GM19099 (cell line): ENCODE results near the gene B3GALT4.
A peak's percentile ranks its signal among the peaks of the same experiment; 100 is the strongest.

Source experiments
- POLR2A ChIP-seq: IDR thresholded peaks from 3 replicates; pipeline ENCODE4 v1.6.1; 2011; ENCODE audit warnings: low read depth; ENCODE audit not compliant: insufficient read length; ENCODE audit errors: extremely low read depth

B3GALT4 gene

DNA sequence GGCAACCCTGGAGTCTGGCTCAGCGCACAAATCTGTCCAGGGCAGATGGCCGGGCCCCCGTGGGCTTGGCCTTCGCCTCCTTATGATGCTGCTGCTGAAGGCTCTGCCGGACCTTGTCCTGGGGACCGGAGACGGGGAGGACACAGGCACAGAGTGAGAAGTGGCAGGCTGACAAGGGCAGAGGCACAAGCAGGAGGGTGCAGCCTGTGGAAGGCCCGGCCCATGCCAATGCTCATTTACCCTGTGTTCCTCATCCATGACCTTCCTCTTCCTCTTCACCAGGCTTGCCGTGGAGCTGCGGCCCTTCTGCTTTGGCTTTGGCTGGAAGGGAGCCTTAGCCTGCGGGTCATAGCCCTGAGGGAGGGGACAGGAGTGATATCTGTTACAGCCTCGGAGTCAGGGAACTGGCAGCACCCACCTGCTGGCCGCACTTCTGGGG is 2.4 kb downstream of the B3GALT4 start:
- no peak for TF ChIP-seq POLR2A

DNA sequence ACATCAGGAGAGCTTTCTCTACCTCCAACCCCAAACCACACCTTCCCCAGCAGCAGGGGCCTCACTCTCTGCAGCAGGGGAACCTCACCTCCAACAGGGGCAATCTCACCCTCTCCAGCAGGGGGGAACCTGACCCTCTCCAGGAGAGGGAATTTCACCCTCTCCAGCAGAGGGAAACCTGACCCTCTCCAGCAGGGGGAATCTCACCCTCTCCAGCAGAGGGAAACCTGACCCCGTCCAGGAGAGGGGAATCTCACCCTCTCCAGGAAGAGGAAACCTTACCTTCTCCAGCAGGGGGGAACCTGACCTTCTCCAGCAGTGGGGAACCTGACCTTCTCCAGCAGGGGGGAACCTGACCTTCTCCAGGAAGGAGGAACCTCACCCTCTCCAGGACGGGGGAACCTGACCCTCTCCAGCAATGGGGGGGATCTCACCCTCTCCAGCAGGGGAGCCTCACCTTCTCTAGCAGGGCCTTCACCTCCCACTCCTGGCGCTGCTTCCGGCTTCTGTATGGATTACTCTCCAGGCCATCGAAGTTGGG is 3.1 kb downstream of the B3GALT4 start:
- TF ChIP-seq POLR2A = no peak

DNA sequence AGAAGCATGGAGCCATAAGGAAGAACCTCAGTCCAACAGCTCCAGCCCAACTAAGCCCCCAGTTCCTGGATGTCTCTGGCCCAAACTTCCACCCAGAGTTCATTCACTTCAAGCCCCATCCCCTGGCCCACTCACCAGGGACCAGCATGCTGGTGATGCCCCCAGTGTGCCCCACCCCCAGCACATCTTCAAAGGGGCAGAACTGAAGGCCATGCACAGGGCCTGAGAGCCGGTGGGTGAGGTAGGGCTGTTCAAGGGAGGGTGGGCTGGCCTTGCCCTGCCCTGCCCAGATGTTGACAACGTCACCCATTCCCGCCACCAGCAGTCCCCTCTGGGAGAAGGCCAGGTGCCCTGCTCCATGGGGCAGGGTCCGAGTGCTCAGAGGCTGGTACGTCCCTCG is 3.6 kb downstream of the B3GALT4 start:
- no peak for TF ChIP-seq POLR2A

DNA sequence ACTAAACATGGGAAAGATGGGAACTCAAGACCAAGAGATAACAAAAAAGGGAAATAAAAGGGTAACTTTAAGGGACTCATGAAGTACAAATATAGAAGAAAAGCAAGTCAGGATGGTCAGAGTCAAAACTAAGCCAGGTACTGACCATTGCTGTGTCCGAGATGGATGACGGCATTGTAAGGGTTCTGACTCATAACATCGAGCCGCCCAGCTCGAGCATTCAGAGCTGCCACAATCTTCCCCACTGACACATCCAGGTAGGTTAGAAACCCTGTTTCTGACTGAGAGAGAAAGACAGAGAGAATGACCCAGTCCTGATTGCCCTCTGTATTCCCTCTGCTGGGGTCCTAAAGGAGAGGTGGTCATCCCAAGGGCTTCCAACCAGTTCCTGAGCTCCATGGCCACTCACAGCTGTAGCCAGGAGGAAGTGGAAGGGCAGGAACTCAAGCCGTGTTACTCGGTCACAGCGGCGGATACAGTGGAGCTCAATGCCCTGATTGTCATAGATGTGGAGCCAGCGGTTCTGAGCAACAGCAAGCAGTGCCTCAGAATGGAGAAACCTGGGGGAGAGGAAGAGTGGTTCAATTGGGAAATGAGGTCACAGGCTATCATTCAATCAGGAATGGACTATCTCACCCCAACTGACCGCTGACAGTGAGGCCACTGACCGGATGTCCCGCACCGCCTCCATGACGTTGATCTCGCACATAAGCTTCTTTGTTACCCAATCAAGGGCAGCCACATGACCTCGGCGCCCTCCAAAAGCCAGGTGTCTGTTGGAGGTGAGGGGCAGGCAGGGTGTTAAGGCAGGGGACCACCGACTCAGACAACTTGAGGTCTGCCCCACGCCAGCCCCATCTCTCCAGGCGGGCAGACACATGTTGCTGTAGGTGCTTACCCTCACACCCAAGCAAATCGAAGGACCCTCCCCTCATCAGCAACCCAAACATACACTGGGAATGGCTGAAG is 10.3 kb downstream of the B3GALT4 start:
- no peak for TF ChIP-seq POLR2A

DNA sequence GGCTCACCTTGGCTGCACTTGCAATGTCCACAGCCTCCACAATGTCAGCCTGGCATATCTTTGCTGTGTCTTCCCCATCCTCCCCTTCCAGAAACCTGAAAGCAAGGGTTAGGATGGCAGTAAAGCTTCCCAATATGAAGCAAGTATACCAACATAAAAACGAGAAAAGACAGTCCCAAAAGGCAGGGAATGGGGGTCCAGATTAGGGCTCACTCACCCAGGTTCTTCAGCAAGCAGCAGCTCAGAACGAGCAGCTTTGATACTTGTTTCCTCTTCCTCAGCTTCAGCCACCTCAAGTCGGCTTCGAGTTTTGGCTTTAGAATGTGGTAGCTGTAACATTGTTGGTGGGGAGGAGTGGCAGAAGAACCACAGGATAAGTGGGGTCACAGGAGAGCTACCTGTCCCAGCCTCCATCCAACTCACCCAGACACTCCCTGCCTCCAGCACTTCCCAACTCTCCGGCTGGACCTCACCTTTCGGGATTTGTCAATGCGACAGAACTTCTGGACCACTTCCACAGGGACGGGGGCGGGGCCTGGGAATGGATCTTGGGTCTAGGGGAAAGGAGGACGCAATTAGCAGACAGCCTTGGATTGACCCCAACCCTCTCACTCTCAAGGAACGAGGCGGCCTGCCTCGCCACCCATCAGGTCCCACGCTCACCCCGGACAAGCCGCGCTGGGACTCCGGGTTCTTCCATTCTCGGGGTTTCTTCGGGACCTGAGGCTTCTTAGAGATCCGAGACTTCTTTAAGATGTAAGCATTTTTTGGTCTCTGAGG is 11.4 kb downstream of the B3GALT4 start:
- no peak for TF ChIP-seq POLR2A

DNA sequence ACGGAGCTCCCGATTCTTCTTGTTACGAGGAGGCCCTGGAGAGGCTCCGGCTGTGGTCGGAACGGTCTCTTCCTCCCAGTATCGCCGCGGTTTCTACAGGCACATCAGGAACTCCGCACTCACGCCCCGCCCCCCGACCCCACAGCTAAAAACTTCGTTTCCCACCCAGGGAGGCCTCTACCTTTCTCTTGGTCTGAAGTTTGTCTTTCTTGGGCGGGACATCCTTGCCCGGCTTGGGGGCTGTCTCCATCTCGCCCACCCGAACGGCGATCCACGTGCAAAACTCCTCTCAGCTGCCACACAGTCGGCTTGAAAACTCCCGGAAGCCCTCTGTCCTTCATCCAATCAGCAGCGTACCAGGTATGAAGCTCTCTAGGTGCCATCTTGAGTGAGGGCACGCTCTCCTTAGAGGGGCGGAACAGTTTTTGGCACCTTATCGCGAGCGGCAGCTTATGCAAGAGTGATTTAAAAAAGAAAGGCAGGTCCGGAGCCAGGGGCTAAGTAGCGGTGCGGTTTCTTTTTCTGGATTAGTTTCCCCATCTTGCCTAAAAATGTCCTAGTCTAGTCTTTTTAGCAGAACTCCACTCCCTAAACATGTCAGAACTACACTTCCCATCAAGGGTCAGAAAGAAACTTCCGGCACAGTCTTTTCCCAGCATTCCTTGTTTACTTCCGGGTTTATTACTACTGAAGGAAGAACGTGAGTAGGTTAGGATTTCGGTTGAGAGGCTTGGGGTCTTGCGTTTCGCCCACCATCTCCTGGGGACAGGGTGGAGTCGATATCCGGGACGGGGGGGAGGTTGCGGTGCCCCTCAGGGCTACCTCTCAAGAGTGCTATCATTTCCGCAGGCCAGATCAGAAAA is 12.2 kb downstream of the B3GALT4 start, which contains the start of the genes PFDN6 and WDR46:
Gene PFDN6 (plus strand): TSS at position 681 of the 863 bp plus-strand sequence. CDS start 256 bp downstream, outside the sequence.
Gene WDR46 (minus strand): TSS at position 319 of the 863 bp plus-strand sequence. CDS start 69 bp downstream, at position 250.
- TF ChIP-seq POLR2A = peak; percentile 47

DNA sequence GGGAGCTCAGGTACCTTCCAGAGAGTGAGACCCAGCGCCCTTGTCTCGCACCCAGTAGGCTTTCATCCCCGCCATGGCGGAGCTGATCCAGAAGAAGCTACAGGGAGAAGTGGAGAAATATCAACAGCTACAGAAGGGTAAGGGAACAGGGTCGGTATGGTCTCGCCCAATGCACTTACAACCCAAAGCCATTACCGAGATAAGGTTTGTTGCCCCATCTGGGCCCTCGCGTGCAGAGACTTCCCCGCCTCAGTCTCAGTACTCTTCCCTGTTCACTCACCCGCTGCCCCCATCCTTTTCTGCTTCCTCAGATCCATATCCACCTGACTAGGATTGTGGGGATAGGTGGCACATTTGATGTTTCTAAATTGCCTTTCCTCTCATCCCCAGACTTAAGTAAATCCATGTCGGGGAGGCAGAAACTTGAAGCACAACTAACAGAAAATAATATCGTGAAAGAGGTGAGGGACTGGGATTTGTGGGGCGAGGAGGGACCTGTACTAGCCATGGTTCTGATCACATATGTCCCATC is 12.9 kb downstream of the B3GALT4 start:
- no peak for TF ChIP-seq POLR2A

DNA sequence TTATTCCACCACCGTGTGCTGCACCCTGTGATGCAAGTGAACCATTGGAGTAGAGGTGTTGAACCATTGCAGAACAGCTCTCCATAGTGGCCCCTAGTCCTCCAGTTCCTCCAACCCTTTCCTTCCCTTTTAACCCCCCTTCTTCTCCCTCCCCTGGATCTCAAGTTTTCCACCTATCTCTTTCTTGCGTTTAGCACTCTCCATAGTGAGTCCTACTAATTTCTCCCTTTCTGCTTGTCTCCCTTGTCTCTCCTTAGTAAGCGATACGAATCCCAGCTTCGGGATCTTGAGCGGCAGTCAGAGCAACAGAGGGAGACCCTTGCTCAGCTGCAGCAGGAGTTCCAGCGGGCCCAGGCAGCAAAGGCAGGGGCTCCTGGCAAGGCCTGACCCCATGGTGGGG is 13.5 kb downstream of the B3GALT4 start:
- TF ChIP-seq POLR2A = no peak

DNA sequence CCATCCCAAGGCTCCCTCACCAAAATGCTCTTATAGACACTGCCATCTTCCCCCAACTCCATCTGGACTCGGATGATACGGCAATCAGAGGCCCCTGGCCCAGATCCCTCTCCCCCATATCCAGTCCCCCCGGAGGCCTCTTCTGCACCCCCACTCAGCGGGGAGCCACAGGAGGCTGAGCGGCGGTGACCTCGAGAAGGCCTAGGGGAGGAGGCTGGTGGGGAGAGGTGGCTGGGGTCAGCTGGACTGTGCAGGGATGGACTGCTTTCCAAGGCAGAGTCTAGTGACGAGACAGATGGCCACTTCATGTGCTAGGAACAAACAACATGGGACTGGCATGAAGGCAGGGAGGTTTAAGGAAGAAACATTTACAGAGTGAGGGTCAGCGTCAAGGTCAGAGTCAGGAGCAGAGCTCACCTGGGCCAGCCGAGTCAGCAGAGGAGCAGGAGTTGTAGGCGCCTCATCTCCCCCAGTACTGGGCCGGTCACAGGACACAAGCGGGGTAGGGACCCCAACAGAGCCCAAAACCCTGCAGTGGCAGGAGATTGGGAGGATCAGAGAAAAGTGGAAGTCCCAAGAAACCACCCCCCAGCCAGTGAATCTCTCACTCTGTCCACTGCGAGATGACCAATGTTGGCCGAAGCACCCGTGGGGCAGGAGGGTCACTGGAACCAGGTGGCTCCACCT is 16.2 kb downstream of the B3GALT4 start:
- TF ChIP-seq POLR2A = no peak

DNA sequence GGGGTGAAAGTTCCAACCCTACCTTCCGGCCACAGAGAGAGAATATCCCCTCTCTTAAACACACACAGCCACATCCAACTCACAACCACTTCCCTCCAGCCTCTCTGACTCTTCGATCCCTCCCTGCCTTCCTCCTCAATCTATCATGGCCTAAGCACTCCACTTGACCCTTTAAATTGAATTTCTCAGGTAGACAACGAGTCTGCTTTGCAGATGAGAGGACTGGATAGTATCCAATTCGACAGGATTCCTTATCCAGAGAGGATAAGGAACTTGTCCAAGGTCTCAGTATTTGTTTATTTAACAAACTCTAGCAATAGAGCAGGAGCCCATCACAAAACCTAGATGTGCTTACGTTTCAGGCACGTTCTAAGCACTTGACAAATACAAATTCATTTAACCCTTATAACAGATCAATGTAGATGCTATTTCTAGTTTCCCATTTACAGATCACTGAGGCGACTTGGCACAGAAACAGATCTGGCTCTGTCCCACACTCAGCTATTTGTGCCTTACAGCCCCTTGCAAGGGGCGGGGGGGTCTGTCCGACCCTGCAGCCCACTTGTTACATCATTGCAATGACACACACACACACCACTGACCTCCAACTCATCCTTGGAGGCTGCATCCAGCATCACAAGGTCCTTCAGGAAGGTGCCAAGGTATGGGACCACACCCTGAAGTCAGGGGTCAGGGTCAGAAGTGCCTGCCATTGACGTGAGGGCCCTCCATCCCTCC is 17.3 kb downstream of the B3GALT4 start:
- no peak for TF ChIP-seq POLR2A

DNA sequence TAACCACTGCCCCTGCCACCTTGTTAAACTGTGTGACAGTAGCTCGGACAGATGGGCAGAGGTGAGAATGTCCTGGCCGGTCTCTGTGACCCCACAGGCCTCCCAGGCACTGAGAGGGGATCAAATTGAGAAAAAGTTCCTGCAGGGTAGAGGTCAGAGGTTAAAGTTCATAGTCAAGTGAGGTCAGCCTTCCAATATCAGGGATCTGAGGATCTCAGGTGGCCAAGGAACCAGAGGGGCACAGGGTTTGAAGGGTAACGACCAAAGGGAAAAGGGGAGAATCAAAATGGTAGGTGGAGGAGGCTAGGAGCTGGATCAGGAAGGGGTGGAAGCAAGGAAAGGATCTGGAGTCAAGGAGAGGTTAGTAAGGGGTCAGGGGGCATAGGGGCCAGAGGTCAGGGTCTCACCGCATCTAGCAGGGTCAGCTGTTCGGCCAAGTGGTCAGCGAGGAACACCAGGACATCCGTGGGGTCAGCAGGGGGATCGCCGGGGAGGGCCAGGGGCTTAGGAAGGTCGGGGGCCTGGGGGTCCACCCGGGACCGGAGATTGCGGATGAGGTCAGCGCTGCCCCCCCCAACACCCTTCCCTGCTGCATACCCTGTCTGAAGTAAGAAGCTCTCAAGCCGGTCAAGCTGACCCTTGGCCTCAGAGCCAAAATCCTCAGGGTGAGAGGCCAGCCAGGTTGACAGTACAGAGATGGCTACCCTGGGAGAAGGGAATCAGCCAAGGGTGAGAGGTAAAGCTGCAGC is 18.9 kb downstream of the B3GALT4 start:
- TF ChIP-seq POLR2A = no peak

DNA sequence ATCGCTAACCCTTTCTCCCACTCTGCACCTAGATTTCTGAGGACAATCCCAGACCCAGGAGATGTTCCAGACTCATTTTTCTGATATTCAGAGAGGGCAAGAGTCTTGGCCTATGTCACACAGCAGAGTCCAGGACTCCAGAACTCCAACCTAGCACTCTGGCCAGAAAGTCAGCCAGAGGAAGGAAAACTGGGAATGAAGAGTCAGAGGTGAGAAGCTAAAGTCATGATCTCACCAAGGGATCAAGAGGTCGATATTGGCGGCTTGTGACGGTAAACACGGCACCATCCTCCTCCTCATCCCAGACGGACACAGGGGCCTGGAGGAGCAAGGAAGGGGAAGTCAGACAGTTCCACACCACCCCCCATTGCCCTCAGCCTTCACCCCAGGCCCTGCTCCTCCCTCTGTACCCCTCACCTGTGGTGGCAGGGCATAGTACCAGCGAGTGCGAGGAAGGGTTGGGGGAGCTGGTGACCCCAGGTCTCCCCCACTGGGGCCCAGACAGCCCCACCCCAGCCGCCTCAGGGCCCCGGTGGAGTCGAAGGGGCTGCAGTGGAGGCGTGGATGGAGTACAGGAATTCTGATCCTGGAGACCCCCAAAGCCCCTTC is 20.0 kb downstream of the B3GALT4 start:
- TF ChIP-seq POLR2A = no peak
